Measurements from ENCODE around the gene NEDD4L.

The NEDD4L gene

GRCh38 chr18:58096658-58097057 is 52.6 kb downstream of the NEDD4L start:
- no peak for DNase-seq

- no peak for DNase-seq
These were observed 53.3 kb downstream of the NEDD4L start for GRCh38 chr18:58097121-58097906.

GRCh38 chr18:58097907-58098166 is 53.8 kb downstream of the NEDD4L start:
- no peak for DNase-seq

GRCh38 chr18:58098706-58099105 is 54.7 kb downstream of the NEDD4L start:
- no peak for DNase-seq

GRCh38 chr18:58100154-58100553 is 56.1 kb downstream of the NEDD4L start:
- no peak for DNase-seq

- DNase-seq = no peak
These were observed 57.3 kb downstream of the NEDD4L start for GRCh38 chr18:58101291-58101794.

- no peak for DNase-seq
These were observed 58.0 kb downstream of the NEDD4L start for GRCh38 chr18:58102018-58102417.

- no peak for DNase-seq
These were observed 58.8 kb downstream of the NEDD4L start for GRCh38 chr18:58102875-58103274.

GRCh38 chr18:58103339-58103985 is 59.4 kb downstream of the NEDD4L start:
- DNase-seq = no peak

GRCh38 chr18:58104096-58104495 is 60.1 kb downstream of the NEDD4L start:
- DNase-seq = no peak

GRCh38 chr18:58105206-58105887 is 61.3 kb downstream of the NEDD4L start:
- no peak for DNase-seq

GRCh38 chr18:58105888-58106260 is 61.8 kb downstream of the NEDD4L start:
- no peak for DNase-seq

- DNase-seq = no peak
These were observed 62.5 kb downstream of the NEDD4L start for GRCh38 chr18:58106289-58107070.

GRCh38 chr18:58109256-58109655 is 65.2 kb downstream of the NEDD4L start:
- no peak for DNase-seq

- DNase-seq = no peak
These were observed 66.4 kb downstream of the NEDD4L start for GRCh38 chr18:58110398-58110797.

GRCh38 chr18:58112174-58112573 is 68.1 kb downstream of the NEDD4L start:
- DNase-seq = no peak

GRCh38 chr18:58113337-58113736 is 69.3 kb downstream of the NEDD4L start:
- DNase-seq = no peak

GRCh38 chr18:58114766-58115165 is 70.7 kb downstream of the NEDD4L start:
- DNase-seq = no peak

GRCh38 chr18:58116818-58117217 is 72.8 kb downstream of the NEDD4L start:
- no peak for DNase-seq

- DNase-seq = no peak
These were observed 73.9 kb downstream of the NEDD4L start for GRCh38 chr18:58117786-58118403.

GRCh38 chr18:58118536-58118935 is 74.5 kb downstream of the NEDD4L start:
- no peak for DNase-seq

GRCh38 chr18:58119819-58120218 is 75.8 kb downstream of the NEDD4L start:
- DNase-seq = no peak

- no peak for DNase-seq
These were observed 80.4 kb downstream of the NEDD4L start for GRCh38 chr18:58124475-58124874.
